Measurements from ENCODE around the gene DISC1. TPM values are rescaled to one million over a fixed set of nuclear protein-coding genes. Genes with fewer than 3 reads are reported as not detected.

DISC1 gene
- polyA plus RNA-seq, 1 donor from 2014 or later, result 0.68 TPM

GRCh38 chr1:231808990-231809389, 182.4 kb downstream of the DISC1 start:
- Mint-ChIP-seq H3K27ac (no peak overlapping the region), H3K36me3 (peaks cover 5% of the 10 kb centered on the region), H3K27me3 (no peaks in the 10 kb centered on the region), H3K4me3 (no peak overlapping the region), H3K9me3 (no peaks in the 10 kb centered on the region), H3K4me1 (no peaks in the 10 kb centered on the region)

GRCh38 chr1:231810415-231810814, 183.8 kb downstream of the DISC1 start:
- Mint-ChIP-seq H3K27ac (no peak overlapping the region), H3K36me3 (peaks cover 4% of the 10 kb centered on the region), H3K9me3 (no peaks in the 10 kb centered on the region), H3K4me3 (no peak overlapping the region), H3K4me1 (no peaks in the 10 kb centered on the region), H3K27me3 (no peaks in the 10 kb centered on the region)

GRCh38 chr1:231814021-231814420, 187.4 kb downstream of the DISC1 start:
- Mint-ChIP-seq H3K9me3 (peaks cover 0 to 3% (median 0%) of the 10 kb centered on the region in 3 donors), H3K36me3 (peaks cover 10% of the 10 kb centered on the region), H3K27me3 (no peaks in the 10 kb centered on the region), H3K27ac (no peak overlapping the region), H3K4me1 (no peaks in the 10 kb centered on the region), H3K4me3 (no peak overlapping the region)

- H3K9me3 Mint-ChIP-seq, result peaks cover 0 to 3% (median 0%) of the 10 kb centered on the region in 3 donors
- H3K27ac Mint-ChIP-seq, result no peak overlapping the region
- H3K36me3 Mint-ChIP-seq, result peaks cover 10% of the 10 kb centered on the region
- H3K4me1 Mint-ChIP-seq, result no peaks in the 10 kb centered on the region
- H3K27me3 Mint-ChIP-seq, result no peaks in the 10 kb centered on the region
- no peak overlapping the region for H3K4me3 Mint-ChIP-seq
Observed at GRCh38 chr1:231814521-231814920, 187.9 kb downstream of the DISC1 start.

GRCh38 chr1:231817801-231818200, 191.2 kb downstream of the DISC1 start:
- no peak overlapping the region for H3K27ac Mint-ChIP-seq
- no peak overlapping the region for H3K4me3 Mint-ChIP-seq
- peaks cover 15% of the 10 kb centered on the region for H3K36me3 Mint-ChIP-seq
- H3K9me3 Mint-ChIP-seq, result peaks cover 0 to 3% (median 0%) of the 10 kb centered on the region in 3 donors
- no peaks in the 10 kb centered on the region for H3K27me3 Mint-ChIP-seq
- no peaks in the 10 kb centered on the region for H3K4me1 Mint-ChIP-seq

GRCh38 chr1:231818337-231818736, 191.7 kb downstream of the DISC1 start:
- no peak overlapping the region for H3K4me3 Mint-ChIP-seq

GRCh38 chr1:231821281-231821680, 194.7 kb downstream of the DISC1 start:
- H3K4me3 Mint-ChIP-seq, result no peak overlapping the region
- H3K27ac Mint-ChIP-seq, result no peak overlapping the region
- H3K9me3 Mint-ChIP-seq, result no peaks in the 10 kb centered on the region
- H3K36me3 Mint-ChIP-seq, result peaks cover 14% of the 10 kb centered on the region
- H3K4me1 Mint-ChIP-seq, result no peaks in the 10 kb centered on the region
- no peaks in the 10 kb centered on the region for H3K27me3 Mint-ChIP-seq

More at GRCh38 chr1:231818337-231818736, 191.7 kb downstream of the DISC1 start:
- Mint-ChIP-seq H3K27ac (no peak overlapping the region), H3K36me3 (peaks cover 14% of the 10 kb centered on the region), H3K4me1 (no peaks in the 10 kb centered on the region), H3K9me3 (peaks cover 0 to 3% (median 0%) of the 10 kb centered on the region in 3 donors), H3K27me3 (no peaks in the 10 kb centered on the region)

- no peak overlapping the region for H3K4me3 Mint-ChIP-seq
- H3K4me1 Mint-ChIP-seq, result no peaks in the 10 kb centered on the region
- peaks cover 12% of the 10 kb centered on the region for H3K36me3 Mint-ChIP-seq
- no peaks in the 10 kb centered on the region for H3K9me3 Mint-ChIP-seq
- H3K27ac Mint-ChIP-seq, result no peak overlapping the region
- H3K27me3 Mint-ChIP-seq, result no peaks in the 10 kb centered on the region
Observed at GRCh38 chr1:231822041-231822440, 195.5 kb downstream of the DISC1 start.

GRCh38 chr1:231826566-231826965, 200.0 kb downstream of the DISC1 start:
- Mint-ChIP-seq H3K27me3 (no peaks in the 10 kb centered on the region), H3K9me3 (no peaks in the 10 kb centered on the region), H3K36me3 (peaks cover 7% of the 10 kb centered on the region), H3K27ac (no peak overlapping the region), H3K4me1 (no peaks in the 10 kb centered on the region), H3K4me3 (no peak overlapping the region)

GRCh38 chr1:231827337-231828105, 200.9 kb downstream of the DISC1 start:
- Mint-ChIP-seq H3K4me1 (no peaks in the 10 kb centered on the region), H3K9me3 (no peaks in the 10 kb centered on the region), H3K27me3 (no peaks in the 10 kb centered on the region), H3K36me3 (peaks cover 6% of the 10 kb centered on the region), H3K4me3 (no peak overlapping the region), H3K27ac (no peak overlapping the region)

GRCh38 chr1:231828182-231828920, 201.8 kb downstream of the DISC1 start:
- Mint-ChIP-seq H3K9me3 (no peaks in the 10 kb centered on the region), H3K4me3 (no peak overlapping the region), H3K4me1 (no peaks in the 10 kb centered on the region), H3K27me3 (no peaks in the 10 kb centered on the region), H3K36me3 (no peaks in the 10 kb centered on the region), H3K27ac (no peak overlapping the region)

- H3K36me3 Mint-ChIP-seq, result no peaks in the 10 kb centered on the region
- H3K4me3 Mint-ChIP-seq, result no peak overlapping the region
- no peaks in the 10 kb centered on the region for H3K9me3 Mint-ChIP-seq
- no peaks in the 10 kb centered on the region for H3K27me3 Mint-ChIP-seq
- H3K4me1 Mint-ChIP-seq, result no peaks in the 10 kb centered on the region
- H3K27ac Mint-ChIP-seq, result no peak overlapping the region
Observed at GRCh38 chr1:231829332-231829731, 202.7 kb downstream of the DISC1 start.

GRCh38 chr1:231836227-231836893, 209.8 kb downstream of the DISC1 start:
- no peaks in the 10 kb centered on the region for H3K27me3 Mint-ChIP-seq
- peaks cover 2% of the 10 kb centered on the region for H3K36me3 Mint-ChIP-seq
- H3K4me3 Mint-ChIP-seq, result no peak overlapping the region
- no peak overlapping the region for H3K27ac Mint-ChIP-seq
- no peaks in the 10 kb centered on the region for H3K4me1 Mint-ChIP-seq
- no peaks in the 10 kb centered on the region for H3K9me3 Mint-ChIP-seq

GRCh38 chr1:231838521-231838920, 211.9 kb downstream of the DISC1 start:
- H3K27ac Mint-ChIP-seq, result no peak overlapping the region
- no peaks in the 10 kb centered on the region for H3K9me3 Mint-ChIP-seq

GRCh38 chr1:231839999-231840398, 213.4 kb downstream of the DISC1 start:
- Mint-ChIP-seq H3K4me3 (no peak overlapping the region), H3K27ac (no peak overlapping the region), H3K36me3 (peaks cover 6% of the 10 kb centered on the region), H3K27me3 (no peaks in the 10 kb centered on the region), H3K4me1 (peaks cover 9 to 12% (median 10%) of the 10 kb centered on the region in 3 donors), H3K9me3 (no peaks in the 10 kb centered on the region)

More at GRCh38 chr1:231838521-231838920, 211.9 kb downstream of the DISC1 start:
- peaks cover under 1 to 3% (median 3%) of the 10 kb centered on the region in 3 donors for H3K4me1 Mint-ChIP-seq
- peaks cover 6% of the 10 kb centered on the region for H3K36me3 Mint-ChIP-seq
- no peaks in the 10 kb centered on the region for H3K27me3 Mint-ChIP-seq
- H3K4me3 Mint-ChIP-seq, result no peak overlapping the region

All from IgD-negative memory B cell (primary cell).